NT2/D1 (cell line): Measurements from ENCODE around the gene GPRC5B.

ENCODE experiments used
- YY1 ChIP-seq: IDR thresholded peaks from 2 replicates; pipeline ENCODE4 v1.6.1; 2011; ENCODE audit not compliant: insufficient read length, insufficient read depth
- ZNF274 ChIP-seq: IDR thresholded peaks from 2 replicates; pipeline ENCODE4 v1.6.1; 2011; ENCODE audit warnings: mild to moderate bottlenecking, low read depth, low read length

DNA sequence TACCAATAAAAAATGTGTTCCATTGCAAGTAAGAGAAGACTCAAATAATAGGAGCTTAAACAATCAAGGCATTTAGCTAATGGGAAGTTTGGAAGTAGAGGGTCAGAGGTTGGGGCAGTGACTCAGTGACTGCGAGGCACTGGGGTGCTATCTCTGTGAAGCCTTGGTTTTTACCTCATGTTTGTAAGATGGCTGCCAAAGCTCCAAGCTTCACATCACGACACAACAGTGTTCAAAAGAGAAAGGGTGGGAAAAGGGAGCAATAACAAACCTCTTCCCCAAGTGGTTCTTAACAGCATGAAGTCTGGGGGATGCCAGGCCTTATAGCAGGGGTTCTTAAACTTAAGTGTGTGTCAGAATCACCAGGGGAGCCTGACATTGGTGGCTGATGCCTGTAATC is 26.6 kb upstream of the GPRC5B start:
- TF ChIP-seq ZNF274: no peak
- TF ChIP-seq YY1: no peak
